Vagina (tissue), 2 donors: Measurements from ENCODE around the gene VTA1. TPM values are rescaled to one million over a fixed set of nuclear protein-coding genes. Genes with fewer than 3 reads are reported as not detected.

Experiments
- DNase-seq, 2 donors: peaks; one replicate each; pipeline ENCODE4 v3.0.0-alpha.2; 2017; ENCODE audit errors: extremely low spot score in 2 of 2
- H3K27ac ChIP-seq: fragments of 200-600 bp; sonication (generic); one replicate; pipeline ENCODE4 v1.5.1; 2019
- H3K27me3 ChIP-seq: fragments of 200-600 bp; sonication (generic); one replicate; pipeline ENCODE4 v1.5.1; 2019
- H3K36me3 ChIP-seq, 2 donors: fragments of 200-600 bp; sonication (generic); one replicate each; pipeline ENCODE4 v1.5.1; 2017 to 2019
- H3K4me1 ChIP-seq: fragments of 200-600 bp; sonication (generic); one replicate; pipeline ENCODE4 v1.5.1; 2019
- H3K4me3 ChIP-seq, 2 donors: fragments of 200-600 bp; sonication (generic); 1 replicate in 1 of 2; 2 replicates in 1 of 2; pipeline ENCODE4 v1.5.1; 2016 to 2019
- H3K9me3 ChIP-seq: fragments of 200-600 bp; sonication (generic); one replicate; pipeline ENCODE4 v1.5.1; 2019
- POLR2A ChIP-seq, 2 donors: fragments of 450-650 bp; IDR thresholded peaks; one replicate each; pipeline ENCODE4 v1.6.1; 2017; ENCODE audit warnings: antibody characterized with exemption in 2 of 2, mild to moderate bottlenecking in 2 of 2, moderate library complexity in 2 of 2
- POLR2AphosphoS5 ChIP-seq, 2 donors: sonication (generic); formaldehyde crosslinking; IDR thresholded peaks; one replicate each; pipeline ENCODE4 v1.9.0; 2017; ENCODE audit warnings: antibody characterized with exemption in 2 of 2, mild to moderate bottlenecking in 2 of 2, low read depth in 1 of 2; ENCODE audit not compliant: insufficient read depth in 1 of 2
- intact Hi-C: fragments of 100-400 bp; cut with DNase I; formaldehyde crosslinking; loops from one replicate; pipeline ENCODE4 v1.15.1; 2023
- total RNA-seq: library from RNA; depleted of rRNA; stranded (reverse); fragments of >200 nt; gene quantifications from one replicate; pipeline ENCODE4 v1.2.3, GENCODE V29; 2016
- TF ChIP-seq, protein P1 (sequence below), 3 experiments: fragments of 450-650 bp in 2 of 3; fragments of 200-600 bp in 1 of 3; sonication (generic) in 1 of 3; IDR thresholded peaks; one replicate each; pipeline ENCODE4 v1.5.1; 2017 to 2019; ENCODE audit warnings: antibody characterized with exemption in 3 of 3, mild to moderate bottlenecking in 2 of 3, moderate library complexity in 2 of 3

The VTA1 gene
- total RNA-seq, 1 donor from 2014 or later = 46.4 TPM

DNA sequence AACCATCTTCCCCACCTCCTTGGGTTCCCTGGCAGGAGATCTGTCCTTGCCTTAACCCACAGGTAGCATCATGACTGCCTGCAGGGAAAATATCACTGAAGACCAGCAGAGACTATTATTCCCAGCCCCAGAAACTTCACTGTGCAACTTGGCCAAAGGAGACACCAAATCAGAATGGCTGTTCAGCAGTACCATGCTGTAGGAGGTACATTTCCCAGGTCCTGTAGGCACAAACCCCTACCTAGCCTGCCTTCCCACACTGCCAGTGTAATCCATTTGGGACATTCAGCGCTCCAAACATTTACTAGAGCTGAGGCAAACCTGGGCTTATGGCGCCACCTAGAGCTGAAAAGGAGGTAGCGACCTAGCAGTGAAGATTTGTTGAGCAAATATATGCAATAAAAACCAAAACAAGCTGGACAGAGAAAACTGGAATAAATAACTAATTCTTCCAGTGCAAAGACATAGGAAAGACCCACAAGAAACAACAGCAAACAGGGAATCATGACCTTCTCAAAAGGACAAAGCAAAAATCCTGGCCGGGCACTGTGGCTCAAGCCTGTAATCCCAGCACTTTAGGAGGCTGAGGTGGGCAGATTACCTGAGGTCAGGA, 60.3 kb downstream of the VTA1 start:
- no peaks in the 10 kb centered on the region for H3K4me1 ChIP-seq
- H3K9me3 ChIP-seq = no peaks in the 10 kb centered on the region
- no peak for TF ChIP-seq POLR2A (IDR thresholded peaks at IDR 0.05)
- TF ChIP-seq, protein P1, sequence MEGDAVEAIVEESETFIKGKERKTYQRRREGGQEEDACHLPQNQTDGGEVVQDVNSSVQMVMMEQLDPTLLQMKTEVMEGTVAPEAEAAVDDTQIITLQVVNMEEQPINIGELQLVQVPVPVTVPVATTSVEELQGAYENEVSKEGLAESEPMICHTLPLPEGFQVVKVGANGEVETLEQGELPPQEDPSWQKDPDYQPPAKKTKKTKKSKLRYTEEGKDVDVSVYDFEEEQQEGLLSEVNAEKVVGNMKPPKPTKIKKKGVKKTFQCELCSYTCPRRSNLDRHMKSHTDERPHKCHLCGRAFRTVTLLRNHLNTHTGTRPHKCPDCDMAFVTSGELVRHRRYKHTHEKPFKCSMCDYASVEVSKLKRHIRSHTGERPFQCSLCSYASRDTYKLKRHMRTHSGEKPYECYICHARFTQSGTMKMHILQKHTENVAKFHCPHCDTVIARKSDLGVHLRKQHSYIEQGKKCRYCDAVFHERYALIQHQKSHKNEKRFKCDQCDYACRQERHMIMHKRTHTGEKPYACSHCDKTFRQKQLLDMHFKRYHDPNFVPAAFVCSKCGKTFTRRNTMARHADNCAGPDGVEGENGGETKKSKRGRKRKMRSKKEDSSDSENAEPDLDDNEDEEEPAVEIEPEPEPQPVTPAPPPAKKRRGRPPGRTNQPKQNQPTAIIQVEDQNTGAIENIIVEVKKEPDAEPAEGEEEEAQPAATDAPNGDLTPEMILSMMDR (IDR thresholded peaks at IDR 0.05) = peak in 2 of 3 experiments; percentile 38 to 58
- no peak for TF ChIP-seq POLR2AphosphoS5 (IDR thresholded peaks at IDR 0.05; ENCODE audit: insufficient read depth in 1 of 2, low read depth in 1 of 2)
- H3K36me3 ChIP-seq = peaks cover 0 to 13% of the 10 kb centered on the region in 2 donors
- intact Hi-C loops = loop anchor here (10.0 kb wide), 1 partner anchor 53 kb away; no protein-coding TSS in a partner anchor
- H3K27me3 ChIP-seq = no peaks in the 10 kb centered on the region
- H3K27ac ChIP-seq = no peak overlapping the region
- DNase-seq = no peak
- H3K4me3 ChIP-seq = no peak overlapping the region

DNA sequence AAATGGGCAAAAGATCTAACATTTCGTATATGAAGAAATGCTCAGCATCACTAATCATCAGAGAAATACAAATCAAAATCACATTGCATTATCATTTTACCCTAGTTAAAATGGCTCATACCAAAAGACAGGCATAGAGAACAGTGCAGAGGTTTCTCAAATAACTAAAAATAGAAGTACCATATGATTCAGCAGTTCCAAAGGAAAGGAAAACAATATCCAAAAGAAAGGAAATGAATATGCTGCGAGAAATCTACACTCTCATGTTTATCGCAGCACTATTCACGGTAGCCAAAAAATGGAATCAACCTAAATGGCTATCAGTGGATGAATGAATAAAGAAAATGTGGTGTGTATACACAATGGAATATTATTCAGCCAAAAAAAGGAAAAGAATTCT, 63.5 kb downstream of the VTA1 start:
- intact Hi-C loops = no loop called here
- TF ChIP-seq POLR2A (IDR thresholded peaks at IDR 0.05) (no peak), POLR2AphosphoS5 (IDR thresholded peaks at IDR 0.05; ENCODE audit: insufficient read depth in 1 of 2, low read depth in 1 of 2) (no peak)
- TF ChIP-seq, protein P1 (IDR thresholded peaks at IDR 0.05) = no peak

DNA sequence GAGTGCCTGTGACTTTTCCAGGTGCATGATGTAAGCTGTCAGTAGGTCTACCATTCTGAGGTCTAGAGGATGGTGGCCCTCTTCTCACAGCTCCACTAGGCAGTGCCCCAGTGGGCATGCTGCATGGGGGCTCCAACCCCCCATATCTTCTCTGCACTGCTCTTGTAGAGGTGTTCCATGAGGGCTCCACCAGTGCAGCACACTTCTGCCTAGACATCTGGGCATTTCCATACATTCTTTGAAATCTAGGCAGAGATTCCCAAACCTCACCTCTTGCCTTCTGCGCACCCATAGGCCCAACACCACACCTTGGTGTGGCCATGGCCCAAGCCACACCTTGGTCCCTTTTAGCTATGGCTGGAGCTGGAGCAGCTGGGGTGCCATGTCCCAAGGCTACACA, 66.3 kb downstream of the VTA1 start:
- no peak for DNase-seq
- peaks cover 0 to 24% of the 10 kb centered on the region in 2 donors for H3K36me3 ChIP-seq
- no peak overlapping the region for H3K4me3 ChIP-seq
- intact Hi-C loops = no loop called here
- no peaks in the 10 kb centered on the region for H3K4me1 ChIP-seq
- H3K27me3 ChIP-seq = no peaks in the 10 kb centered on the region
- no peak overlapping the region for H3K27ac ChIP-seq
- TF ChIP-seq POLR2AphosphoS5 (IDR thresholded peaks at IDR 0.05; ENCODE audit: insufficient read depth in 1 of 2, low read depth in 1 of 2) (no peak), POLR2A (IDR thresholded peaks at IDR 0.05) (no peak)
- TF ChIP-seq, protein P1 (IDR thresholded peaks at IDR 0.05) = no peak
- H3K9me3 ChIP-seq = no peaks in the 10 kb centered on the region

More for the DNA sequence above, 63.5 kb downstream of the VTA1 start:
- DNase-seq = no peak
- peaks cover 0 to 28% of the 10 kb centered on the region in 2 donors for H3K36me3 ChIP-seq
- H3K27me3 ChIP-seq = no peaks in the 10 kb centered on the region
- no peaks in the 10 kb centered on the region for H3K9me3 ChIP-seq
- no peak overlapping the region for H3K27ac ChIP-seq
- H3K4me1 ChIP-seq = no peaks in the 10 kb centered on the region
- no peak overlapping the region for H3K4me3 ChIP-seq

DNA sequence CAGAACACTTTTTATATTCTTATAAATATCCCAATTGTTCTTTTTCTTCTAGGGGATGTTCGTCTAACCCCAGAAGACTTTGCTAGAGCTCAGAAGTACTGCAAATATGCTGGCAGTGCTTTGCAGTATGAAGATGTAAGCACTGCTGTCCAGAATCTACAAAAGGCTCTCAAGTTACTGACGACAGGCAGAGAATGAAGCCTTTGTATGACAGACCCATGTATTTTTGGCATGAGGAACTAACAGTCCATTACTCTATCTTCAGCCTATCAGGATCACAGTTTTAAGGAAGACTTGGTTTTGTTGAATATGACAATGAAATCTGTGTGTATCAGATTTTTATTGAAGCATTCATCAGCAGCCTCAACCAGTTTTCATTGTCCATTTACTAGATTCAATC, 71.4 kb downstream of the VTA1 start:
- Histone ChIP-seq H3K4me3 (no peak overlapping the region), H3K27ac (no peak overlapping the region), H3K36me3 (peaks cover 0 to 22% of the 10 kb centered on the region in 2 donors), H3K4me1 (no peaks in the 10 kb centered on the region), H3K27me3 (no peaks in the 10 kb centered on the region), H3K9me3 (no peaks in the 10 kb centered on the region)
- intact Hi-C loops = no loop called here
- TF ChIP-seq POLR2AphosphoS5 (IDR thresholded peaks at IDR 0.05; ENCODE audit: insufficient read depth in 1 of 2, low read depth in 1 of 2) = no peak
- TF ChIP-seq, protein P1 (IDR thresholded peaks at IDR 0.05) = no peak
- no peak for DNase-seq

DNA sequence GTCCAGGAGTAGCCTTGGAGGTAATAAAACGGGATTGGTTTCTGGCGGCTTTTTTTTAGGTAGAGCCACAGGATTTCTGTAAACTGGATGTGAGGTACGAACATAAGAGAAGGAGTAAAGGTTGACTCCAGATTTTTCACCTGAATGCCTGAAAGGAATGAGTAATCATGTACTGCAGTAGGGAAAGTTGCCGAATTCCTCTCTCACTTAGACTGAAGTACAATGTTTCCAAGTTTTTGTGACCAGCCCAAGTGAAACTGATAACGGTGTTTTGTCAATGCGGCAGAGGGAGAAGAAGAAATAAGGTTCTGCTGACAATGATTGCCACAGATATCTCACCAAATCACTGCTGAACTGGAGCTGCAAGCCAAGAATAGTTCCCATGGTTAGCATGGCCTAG, 75.0 kb downstream of the VTA1 start:
- no peak for TF ChIP-seq POLR2A (IDR thresholded peaks at IDR 0.05)
- TF ChIP-seq, protein P1 (IDR thresholded peaks at IDR 0.05) = no peak
- TF ChIP-seq POLR2AphosphoS5 (IDR thresholded peaks at IDR 0.05; ENCODE audit: insufficient read depth in 1 of 2, low read depth in 1 of 2) = no peak
- Histone ChIP-seq H3K27me3 (no peaks in the 10 kb centered on the region), H3K9me3 (no peaks in the 10 kb centered on the region), H3K4me3 (no peak overlapping the region), H3K27ac (no peak overlapping the region), H3K4me1 (no peaks in the 10 kb centered on the region), H3K36me3 (peaks cover 0 to 11% of the 10 kb centered on the region in 2 donors)
- intact Hi-C loops = no loop called here
- DNase-seq = no peak
